Measurements from ENCODE around the gene B3GNT9.

B3GNT9 gene

GRCh38 chr16:67151431-67152097 lies 766 bp upstream of the B3GNT9 start:
- peak overlapping the region; percentile 56 to 66 for H3K4me3 ChIP-seq (replicated peaks in 1 of 2; ENCODE audit: low read depth in 2 of 2, low read length in 2 of 2)

GRCh38 chr16:67150047-67150832 lies 558 bp downstream of the B3GNT9 start:
- DNase-seq (ENCODE audit: low read depth in 2 of 2): peak; percentile 68 to 83
- H3K4me3 ChIP-seq (replicated peaks in 1 of 2; ENCODE audit: low read depth in 2 of 2, low read length in 2 of 2): peak overlapping the region; percentile 56 to 66
- TF ChIP-seq CTCF (IDR thresholded peaks at IDR 0.05; ENCODE audit: low read depth, low read length): no peak

More at GRCh38 chr16:67151431-67152097, 766 bp upstream of the B3GNT9 start:
- peak in 1 of 2 donors; percentile 15 for DNase-seq (ENCODE audit: low read depth in 2 of 2)
- TF ChIP-seq CTCF (IDR thresholded peaks at IDR 0.05; ENCODE audit: low read depth, low read length): peak; percentile 4

GRCh38 chr16:67149276-67150046 lies 1.3 kb downstream of the B3GNT9 start:
- no peak for DNase-seq (ENCODE audit: low read depth in 2 of 2)

GRCh38 chr16:67148656-67149275 lies 2.0 kb downstream of the B3GNT9 start:
- no peak for TF ChIP-seq CTCF (IDR thresholded peaks at IDR 0.05; ENCODE audit: low read depth, low read length)
- no peak for DNase-seq (ENCODE audit: low read depth in 2 of 2)
- H3K4me3 ChIP-seq (replicated peaks in 1 of 2; ENCODE audit: low read depth in 2 of 2, low read length in 2 of 2): no peak overlapping the region

More at GRCh38 chr16:67149276-67150046, 1.3 kb downstream of the B3GNT9 start:
- TF ChIP-seq CTCF (IDR thresholded peaks at IDR 0.05; ENCODE audit: low read depth, low read length): no peak
- peak overlapping the region in 1 of 2 donors; percentile 66 for H3K4me3 ChIP-seq (replicated peaks in 1 of 2; ENCODE audit: low read depth in 2 of 2, low read length in 2 of 2)

- no peak overlapping the region for H3K4me3 ChIP-seq (replicated peaks in 1 of 2; ENCODE audit: low read depth in 2 of 2, low read length in 2 of 2)
- no peak for DNase-seq (ENCODE audit: low read depth in 2 of 2)
- no peak for TF ChIP-seq CTCF (IDR thresholded peaks at IDR 0.05; ENCODE audit: low read depth, low read length)
These were observed 2.6 kb downstream of the B3GNT9 start for GRCh38 chr16:67148221-67148620.

GRCh38 chr16:67147437-67148140 lies 3.2 kb downstream of the B3GNT9 start:
- DNase-seq (ENCODE audit: low read depth in 2 of 2): no peak
- H3K4me3 ChIP-seq (replicated peaks in 1 of 2; ENCODE audit: low read depth in 2 of 2, low read length in 2 of 2): no peak overlapping the region
- TF ChIP-seq CTCF (IDR thresholded peaks at IDR 0.05; ENCODE audit: low read depth, low read length): no peak

Measured in cardiac fibroblast (primary cell).